Measurements from ENCODE around the gene GFOD2.

Gene GFOD2

DNA sequence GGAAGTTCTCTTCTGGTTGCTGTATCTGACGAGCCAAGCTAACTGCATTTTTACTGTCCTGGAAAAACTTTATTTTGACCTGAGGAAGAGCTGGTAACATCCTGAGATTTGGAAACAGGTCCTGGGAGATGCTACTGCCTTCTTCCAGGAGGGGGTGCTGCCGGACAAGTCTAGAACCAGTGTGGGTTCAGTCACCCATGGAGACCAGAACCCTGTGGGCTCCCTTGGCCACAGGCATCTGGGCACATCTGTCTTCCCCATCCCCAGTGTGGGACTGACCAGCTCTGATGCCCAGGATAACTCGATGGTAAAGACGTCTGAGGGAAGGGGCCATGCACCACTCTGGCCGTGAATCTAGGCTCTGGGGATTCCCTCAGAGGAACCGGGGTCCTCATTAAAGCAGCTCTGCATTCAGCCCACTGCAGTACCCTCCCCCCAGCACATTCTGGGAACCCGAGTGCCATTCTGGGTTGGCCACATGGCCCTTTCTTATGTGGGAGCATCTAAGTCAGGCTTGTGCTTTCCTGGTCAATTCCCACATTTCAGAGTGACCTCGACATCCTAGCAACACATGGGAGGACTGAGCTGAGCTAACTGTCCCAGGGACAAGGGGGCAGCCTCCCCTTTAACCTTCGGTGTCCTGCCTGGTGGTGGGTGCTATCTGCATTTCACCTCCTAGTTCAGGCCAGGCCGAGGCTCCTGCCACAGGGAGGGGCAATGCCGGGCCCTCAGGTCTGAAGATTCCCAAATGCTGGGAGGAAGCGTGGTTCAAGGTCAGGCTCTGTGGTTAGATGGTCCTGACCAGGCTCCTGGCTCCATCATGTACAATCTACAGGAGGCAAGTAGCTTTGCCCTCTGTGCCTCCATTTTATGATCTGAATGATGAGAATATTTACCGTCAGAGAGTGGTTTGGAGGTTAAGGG lies 46.1 kb downstream of the GFOD2 start (continued):
- TF ChIP-seq, protein P1, sequence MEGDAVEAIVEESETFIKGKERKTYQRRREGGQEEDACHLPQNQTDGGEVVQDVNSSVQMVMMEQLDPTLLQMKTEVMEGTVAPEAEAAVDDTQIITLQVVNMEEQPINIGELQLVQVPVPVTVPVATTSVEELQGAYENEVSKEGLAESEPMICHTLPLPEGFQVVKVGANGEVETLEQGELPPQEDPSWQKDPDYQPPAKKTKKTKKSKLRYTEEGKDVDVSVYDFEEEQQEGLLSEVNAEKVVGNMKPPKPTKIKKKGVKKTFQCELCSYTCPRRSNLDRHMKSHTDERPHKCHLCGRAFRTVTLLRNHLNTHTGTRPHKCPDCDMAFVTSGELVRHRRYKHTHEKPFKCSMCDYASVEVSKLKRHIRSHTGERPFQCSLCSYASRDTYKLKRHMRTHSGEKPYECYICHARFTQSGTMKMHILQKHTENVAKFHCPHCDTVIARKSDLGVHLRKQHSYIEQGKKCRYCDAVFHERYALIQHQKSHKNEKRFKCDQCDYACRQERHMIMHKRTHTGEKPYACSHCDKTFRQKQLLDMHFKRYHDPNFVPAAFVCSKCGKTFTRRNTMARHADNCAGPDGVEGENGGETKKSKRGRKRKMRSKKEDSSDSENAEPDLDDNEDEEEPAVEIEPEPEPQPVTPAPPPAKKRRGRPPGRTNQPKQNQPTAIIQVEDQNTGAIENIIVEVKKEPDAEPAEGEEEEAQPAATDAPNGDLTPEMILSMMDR (tag by site-specific recombination; IDR thresholded peaks at IDR 0.05) = peak; percentile 89
- TF ChIP-seq ZNF2 (tag by site-specific recombination; IDR thresholded peaks at IDR 0.05) (peak; percentile 63; the same call in 1 of the 2 replicates), ZNF654 (tag by site-specific recombination; IDR thresholded peaks at IDR 0.05; ENCODE audit: low read depth) (peak; percentile 87), ZNF292 (tag by site-specific recombination; IDR thresholded peaks at IDR 0.05; ENCODE audit: borderline replicate concordance, low read depth) (no peak), ZBTB48 (tag by site-specific recombination; IDR thresholded peaks at IDR 0.05) (0 out of 2 replicates have a peak, but pooled peaks have one; percentile 23), ZNF324 (tag by site-specific recombination; IDR thresholded peaks at IDR 0.05) (no peak)
- TF ChIP-seq, protein P2, sequence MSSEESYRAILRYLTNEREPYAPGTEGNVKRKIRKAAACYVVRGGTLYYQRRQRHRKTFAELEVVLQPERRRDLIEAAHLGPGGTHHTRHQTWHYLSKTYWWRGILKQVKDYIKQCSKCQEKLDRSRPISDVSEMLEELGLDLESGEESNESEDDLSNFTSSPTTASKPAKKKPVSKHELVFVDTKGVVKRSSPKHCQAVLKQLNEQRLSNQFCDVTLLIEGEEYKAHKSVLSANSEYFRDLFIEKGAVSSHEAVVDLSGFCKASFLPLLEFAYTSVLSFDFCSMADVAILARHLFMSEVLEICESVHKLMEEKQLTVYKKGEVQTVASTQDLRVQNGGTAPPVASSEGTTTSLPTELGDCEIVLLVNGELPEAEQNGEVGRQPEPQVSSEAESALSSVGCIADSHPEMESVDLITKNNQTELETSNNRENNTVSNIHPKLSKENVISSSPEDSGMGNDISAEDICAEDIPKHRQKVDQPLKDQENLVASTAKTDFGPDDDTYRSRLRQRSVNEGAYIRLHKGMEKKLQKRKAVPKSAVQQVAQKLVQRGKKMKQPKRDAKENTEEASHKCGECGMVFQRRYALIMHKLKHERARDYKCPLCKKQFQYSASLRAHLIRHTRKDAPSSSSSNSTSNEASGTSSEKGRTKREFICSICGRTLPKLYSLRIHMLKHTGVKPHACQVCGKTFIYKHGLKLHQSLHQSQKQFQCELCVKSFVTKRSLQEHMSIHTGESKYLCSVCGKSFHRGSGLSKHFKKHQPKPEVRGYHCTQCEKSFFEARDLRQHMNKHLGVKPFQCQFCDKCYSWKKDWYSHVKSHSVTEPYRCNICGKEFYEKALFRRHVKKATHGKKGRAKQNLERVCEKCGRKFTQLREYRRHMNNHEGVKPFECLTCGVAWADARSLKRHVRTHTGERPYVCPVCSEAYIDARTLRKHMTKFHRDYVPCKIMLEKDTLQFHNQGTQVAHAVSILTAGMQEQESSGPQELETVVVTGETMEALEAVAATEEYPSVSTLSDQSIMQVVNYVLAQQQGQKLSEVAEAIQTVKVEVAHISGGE (tag by site-specific recombination; conservative IDR thresholded peaks at IDR 0.05; ENCODE audit: low read depth) = no peak
- TF ChIP-seq, protein P3, sequence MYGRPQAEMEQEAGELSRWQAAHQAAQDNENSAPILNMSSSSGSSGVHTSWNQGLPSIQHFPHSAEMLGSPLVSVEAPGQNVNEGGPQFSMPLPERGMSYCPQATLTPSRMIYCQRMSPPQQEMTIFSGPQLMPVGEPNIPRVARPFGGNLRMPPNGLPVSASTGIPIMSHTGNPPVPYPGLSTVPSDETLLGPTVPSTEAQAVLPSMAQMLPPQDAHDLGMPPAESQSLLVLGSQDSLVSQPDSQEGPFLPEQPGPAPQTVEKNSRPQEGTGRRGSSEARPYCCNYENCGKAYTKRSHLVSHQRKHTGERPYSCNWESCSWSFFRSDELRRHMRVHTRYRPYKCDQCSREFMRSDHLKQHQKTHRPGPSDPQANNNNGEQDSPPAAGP (tag by site-specific recombination; IDR thresholded peaks at IDR 0.05) = no peak

DNA sequence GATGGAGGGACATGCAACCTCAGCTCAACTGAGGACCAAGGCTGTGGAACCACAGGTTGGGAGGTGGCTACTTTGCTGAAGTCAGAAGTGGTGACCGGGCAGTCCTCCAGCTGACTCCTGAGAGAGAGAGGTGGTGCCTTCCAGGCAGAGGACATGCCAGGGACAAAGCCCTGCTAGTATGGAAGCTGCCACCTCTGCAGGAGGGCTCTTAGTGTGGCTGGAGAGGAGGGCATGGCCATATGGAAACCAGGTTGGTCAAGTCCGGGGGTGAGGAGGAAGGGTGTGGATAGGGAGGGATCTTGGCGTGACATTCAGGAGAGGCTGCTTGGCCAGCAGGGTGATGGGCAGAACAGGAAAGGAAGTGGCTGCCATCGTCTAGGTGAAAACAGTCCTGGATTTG lies 46.8 kb downstream of the GFOD2 start:
- peaks cover 0 to 11% of the 10 kb centered on the region in 2 experiments; a peak in 1 of 3 replicates for H3K36me3 ChIP-seq (ENCODE audit: control insufficient read depth in 2 of 2, insufficient read depth in 1 of 2, low read length in 2 of 2)
- no peak overlapping the region for H3K4me3 ChIP-seq (ENCODE audit: low read depth, low read length)
- ChIA-PET CTCF (interaction anchor here (0.6 to 3.1 kb wide), 21 partner anchors 10 to 369 kb away, joined by 3 to 31 read pairs (median 5); partner anchors contain the start of gene GFOD2), POLR2A (no interaction called here)
- H3K27ac ChIP-seq (ENCODE audit: extremely low read depth, low read depth, low read length) = no peak overlapping the region
- H3K9me3 ChIP-seq (ENCODE audit: control insufficient read depth, insufficient read depth, low read depth, low read length) = no peaks in the 10 kb centered on the region
- H3K4me1 ChIP-seq (ENCODE audit: control insufficient read depth, insufficient read depth, low read length) = 0 out of 2 replicates have a peak, but pooled peaks cover 3% of the 10 kb centered on the region
- TF ChIP-seq, protein P4, sequence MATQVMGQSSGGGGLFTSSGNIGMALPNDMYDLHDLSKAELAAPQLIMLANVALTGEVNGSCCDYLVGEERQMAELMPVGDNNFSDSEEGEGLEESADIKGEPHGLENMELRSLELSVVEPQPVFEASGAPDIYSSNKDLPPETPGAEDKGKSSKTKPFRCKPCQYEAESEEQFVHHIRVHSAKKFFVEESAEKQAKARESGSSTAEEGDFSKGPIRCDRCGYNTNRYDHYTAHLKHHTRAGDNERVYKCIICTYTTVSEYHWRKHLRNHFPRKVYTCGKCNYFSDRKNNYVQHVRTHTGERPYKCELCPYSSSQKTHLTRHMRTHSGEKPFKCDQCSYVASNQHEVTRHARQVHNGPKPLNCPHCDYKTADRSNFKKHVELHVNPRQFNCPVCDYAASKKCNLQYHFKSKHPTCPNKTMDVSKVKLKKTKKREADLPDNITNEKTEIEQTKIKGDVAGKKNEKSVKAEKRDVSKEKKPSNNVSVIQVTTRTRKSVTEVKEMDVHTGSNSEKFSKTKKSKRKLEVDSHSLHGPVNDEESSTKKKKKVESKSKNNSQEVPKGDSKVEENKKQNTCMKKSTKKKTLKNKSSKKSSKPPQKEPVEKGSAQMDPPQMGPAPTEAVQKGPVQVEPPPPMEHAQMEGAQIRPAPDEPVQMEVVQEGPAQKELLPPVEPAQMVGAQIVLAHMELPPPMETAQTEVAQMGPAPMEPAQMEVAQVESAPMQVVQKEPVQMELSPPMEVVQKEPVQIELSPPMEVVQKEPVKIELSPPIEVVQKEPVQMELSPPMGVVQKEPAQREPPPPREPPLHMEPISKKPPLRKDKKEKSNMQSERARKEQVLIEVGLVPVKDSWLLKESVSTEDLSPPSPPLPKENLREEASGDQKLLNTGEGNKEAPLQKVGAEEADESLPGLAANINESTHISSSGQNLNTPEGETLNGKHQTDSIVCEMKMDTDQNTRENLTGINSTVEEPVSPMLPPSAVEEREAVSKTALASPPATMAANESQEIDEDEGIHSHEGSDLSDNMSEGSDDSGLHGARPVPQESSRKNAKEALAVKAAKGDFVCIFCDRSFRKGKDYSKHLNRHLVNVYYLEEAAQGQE (tag by site-specific recombination; IDR thresholded peaks at IDR 0.05) = no peak
- TF ChIP-seq ZSCAN16 (tag by site-specific recombination; IDR thresholded peaks at IDR 0.05) = no peak
- TF ChIP-seq ZNF521 (tag by site-specific recombination; IDR thresholded peaks at IDR 0.05) = no peak
- TF ChIP-seq ZNF239 (tag by site-specific recombination; IDR thresholded peaks at IDR 0.05) = no peak
- TF ChIP-seq, protein P5, sequence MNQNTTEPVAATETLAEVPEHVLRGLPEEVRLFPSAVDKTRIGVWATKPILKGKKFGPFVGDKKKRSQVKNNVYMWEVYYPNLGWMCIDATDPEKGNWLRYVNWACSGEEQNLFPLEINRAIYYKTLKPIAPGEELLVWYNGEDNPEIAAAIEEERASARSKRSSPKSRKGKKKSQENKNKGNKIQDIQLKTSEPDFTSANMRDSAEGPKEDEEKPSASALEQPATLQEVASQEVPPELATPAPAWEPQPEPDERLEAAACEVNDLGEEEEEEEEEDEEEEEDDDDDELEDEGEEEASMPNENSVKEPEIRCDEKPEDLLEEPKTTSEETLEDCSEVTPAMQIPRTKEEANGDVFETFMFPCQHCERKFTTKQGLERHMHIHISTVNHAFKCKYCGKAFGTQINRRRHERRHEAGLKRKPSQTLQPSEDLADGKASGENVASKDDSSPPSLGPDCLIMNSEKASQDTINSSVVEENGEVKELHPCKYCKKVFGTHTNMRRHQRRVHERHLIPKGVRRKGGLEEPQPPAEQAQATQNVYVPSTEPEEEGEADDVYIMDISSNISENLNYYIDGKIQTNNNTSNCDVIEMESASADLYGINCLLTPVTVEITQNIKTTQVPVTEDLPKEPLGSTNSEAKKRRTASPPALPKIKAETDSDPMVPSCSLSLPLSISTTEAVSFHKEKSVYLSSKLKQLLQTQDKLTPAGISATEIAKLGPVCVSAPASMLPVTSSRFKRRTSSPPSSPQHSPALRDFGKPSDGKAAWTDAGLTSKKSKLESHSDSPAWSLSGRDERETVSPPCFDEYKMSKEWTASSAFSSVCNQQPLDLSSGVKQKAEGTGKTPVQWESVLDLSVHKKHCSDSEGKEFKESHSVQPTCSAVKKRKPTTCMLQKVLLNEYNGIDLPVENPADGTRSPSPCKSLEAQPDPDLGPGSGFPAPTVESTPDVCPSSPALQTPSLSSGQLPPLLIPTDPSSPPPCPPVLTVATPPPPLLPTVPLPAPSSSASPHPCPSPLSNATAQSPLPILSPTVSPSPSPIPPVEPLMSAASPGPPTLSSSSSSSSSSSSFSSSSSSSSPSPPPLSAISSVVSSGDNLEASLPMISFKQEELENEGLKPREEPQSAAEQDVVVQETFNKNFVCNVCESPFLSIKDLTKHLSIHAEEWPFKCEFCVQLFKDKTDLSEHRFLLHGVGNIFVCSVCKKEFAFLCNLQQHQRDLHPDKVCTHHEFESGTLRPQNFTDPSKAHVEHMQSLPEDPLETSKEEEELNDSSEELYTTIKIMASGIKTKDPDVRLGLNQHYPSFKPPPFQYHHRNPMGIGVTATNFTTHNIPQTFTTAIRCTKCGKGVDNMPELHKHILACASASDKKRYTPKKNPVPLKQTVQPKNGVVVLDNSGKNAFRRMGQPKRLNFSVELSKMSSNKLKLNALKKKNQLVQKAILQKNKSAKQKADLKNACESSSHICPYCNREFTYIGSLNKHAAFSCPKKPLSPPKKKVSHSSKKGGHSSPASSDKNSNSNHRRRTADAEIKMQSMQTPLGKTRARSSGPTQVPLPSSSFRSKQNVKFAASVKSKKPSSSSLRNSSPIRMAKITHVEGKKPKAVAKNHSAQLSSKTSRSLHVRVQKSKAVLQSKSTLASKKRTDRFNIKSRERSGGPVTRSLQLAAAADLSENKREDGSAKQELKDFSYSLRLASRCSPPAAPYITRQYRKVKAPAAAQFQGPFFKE (tag by site-specific recombination; IDR thresholded peaks at IDR 0.05; ENCODE audit: borderline replicate concordance) = 0 out of 2 replicates have a peak, but pooled peaks have one; percentile 40
- TF ChIP-seq ZBTB17 (tag by site-specific recombination; IDR thresholded peaks at IDR 0.05) = no peak

All from HEK293 (cell line).